B cell (primary cell): ENCODE data around the gene SLK.

Experiments used
- CTCF ChIP-seq: fragments of 200-600 bp; IDR thresholded peaks from one replicate; pipeline ENCODE4 v1.8.0; 2022; ENCODE audit warnings: antibody characterized with exemption, mild to moderate bottlenecking
- EZH2 ChIP-seq: IDR thresholded peaks from 2 replicates; pipeline ENCODE4 v1.6.1; 2012; ENCODE audit warnings: borderline replicate concordance, low read depth, mild to moderate bottlenecking, moderate library complexity, low read length; ENCODE audit not compliant: insufficient read depth, poor library complexity, severe bottlenecking

- no peak for TF ChIP-seq CTCF
- TF ChIP-seq EZH2, result no peak
These were observed 2.5 kb downstream of the SLK start for GRCh38 chr10:103969436-103969835.
